HG03432 (cell line): ENCODE measurements around the gene LRRC47.

ENCODE experiments used
- ATAC-seq: cut with Tn5 transposase; IDR thresholded peaks from one replicate; pipeline ENCODE4 v1.9.1; 2021; ENCODE audit warnings: mild to moderate bottlenecking, moderate library complexity; ENCODE audit not compliant: unreplicated experiment

Gene LRRC47

DNA sequence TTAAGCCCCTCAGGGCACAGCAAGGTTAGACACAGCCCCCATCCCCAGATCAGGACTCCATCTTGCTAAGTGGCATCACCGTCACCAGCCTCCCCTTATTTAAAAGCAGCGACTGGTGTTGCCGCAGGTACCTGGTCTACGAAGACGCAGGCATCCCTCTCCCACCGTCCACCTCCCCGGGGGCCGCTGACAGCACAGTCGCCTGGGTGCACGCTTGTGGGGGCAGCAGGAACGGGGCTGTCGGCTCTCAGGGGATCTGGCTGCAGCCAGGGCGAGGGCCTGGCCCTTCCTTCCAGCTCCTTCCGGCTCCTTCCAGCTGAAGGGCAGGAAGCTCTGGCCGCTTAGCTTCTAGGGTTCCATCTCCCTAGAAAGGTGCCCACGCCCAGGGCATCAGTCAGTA, 61.7 kb downstream of the LRRC47 start:
- ATAC-seq = no peak

DNA sequence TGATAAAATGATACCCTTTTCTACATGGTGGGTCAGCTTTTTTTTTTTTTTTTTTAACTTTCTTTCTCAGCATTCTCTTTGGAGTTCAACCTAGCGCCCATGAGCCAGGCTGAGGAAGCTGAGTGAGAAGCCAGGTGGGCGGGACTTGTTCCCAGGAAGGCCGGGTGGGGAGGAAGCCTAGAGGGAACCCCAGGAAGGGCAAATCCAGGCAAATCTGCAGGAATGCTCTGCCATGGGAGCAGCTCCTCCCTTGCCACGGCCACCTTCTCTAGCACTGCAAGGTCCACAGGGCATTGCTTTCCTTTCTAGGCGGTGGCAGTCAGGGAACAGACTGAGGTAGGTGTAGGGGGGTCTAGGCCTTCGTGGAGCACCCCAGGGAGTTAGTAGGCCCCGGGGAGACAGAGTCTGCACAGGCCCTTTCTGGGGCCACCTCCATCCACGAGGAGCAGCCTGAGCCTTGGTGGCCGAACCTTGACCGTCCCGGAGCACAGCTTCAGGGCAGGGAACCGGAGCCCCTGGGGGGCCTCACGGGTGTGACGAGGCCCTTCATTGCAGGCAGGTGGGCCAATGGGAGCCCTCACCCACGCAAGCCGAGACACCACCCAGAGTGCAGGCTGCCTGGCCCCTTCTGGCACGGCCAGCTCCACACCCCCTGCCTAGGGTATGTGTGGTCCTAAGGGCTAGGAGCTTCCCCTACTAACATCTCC, 62.3 kb downstream of the LRRC47 start:
- ATAC-seq = no peak

DNA sequence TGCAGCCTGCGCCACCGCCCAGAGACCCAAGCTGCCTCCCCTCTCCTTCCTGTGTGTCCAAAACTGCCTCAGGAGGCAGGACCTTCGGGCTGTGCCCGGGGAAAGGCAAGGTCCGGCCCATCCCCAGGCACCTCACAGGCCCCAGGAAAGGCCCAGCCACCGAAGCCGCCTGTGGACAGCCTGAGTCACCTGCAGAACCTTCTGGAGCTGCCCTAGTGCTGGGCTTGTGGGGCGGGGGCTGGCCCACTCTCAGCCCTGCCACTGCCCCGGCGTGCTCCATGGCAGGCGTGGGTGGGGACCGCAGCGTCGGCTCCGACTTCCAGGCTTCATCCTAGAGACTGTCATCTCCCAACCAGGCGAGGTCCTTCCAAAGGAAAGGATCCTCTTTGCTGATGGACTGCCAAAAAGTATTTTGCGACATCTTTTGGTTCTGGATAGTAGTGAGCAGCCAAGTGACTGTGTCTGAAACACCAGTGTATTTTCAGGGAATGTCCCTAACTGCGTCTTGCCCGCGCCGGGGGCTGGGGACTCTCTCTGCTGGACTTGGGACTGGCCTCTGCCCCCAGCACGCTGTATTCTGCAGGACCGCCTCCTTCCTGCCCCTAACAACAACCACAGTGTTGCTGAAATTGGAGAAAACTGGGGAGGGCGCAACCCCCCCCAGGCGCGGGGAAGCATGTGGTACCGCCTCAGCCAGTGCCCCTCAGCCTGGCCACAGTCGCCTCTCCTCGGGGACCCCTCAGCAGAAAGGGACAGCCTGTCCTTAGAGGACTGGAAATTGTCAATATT, 63.0 kb downstream of the LRRC47 start:
- ATAC-seq = no peak

DNA sequence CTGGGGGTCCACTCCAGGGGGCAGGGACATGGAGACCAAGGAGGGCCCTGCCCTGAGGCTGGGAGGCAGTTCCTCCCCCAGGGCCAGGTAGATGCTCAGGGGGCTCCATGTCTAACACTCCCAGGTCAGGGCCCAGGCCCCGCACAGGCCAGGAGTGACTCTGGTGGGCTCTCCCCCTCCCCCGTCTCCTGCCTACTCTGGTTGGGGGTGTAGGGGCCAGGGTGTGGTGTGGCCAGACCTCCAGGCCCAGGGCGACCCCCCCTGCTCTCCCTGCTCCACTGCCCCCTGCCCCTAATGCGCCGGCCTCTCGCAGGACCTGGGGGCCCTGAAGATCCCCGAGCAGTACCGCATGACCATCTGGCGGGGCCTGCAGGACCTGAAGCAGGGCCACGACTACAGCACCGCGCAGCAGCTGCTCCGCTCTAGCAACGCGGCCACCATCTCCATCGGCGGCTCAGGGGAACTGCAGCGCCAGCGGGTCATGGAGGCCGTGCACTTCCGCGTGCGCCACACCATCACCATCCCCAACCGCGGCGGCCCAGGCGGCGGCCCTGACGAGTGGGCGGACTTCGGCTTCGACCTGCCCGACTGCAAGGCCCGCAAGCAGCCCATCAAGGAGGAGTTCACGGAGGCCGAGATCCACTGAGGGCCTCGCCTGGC, 63.7 kb downstream of the LRRC47 start:
- no peak for ATAC-seq

DNA sequence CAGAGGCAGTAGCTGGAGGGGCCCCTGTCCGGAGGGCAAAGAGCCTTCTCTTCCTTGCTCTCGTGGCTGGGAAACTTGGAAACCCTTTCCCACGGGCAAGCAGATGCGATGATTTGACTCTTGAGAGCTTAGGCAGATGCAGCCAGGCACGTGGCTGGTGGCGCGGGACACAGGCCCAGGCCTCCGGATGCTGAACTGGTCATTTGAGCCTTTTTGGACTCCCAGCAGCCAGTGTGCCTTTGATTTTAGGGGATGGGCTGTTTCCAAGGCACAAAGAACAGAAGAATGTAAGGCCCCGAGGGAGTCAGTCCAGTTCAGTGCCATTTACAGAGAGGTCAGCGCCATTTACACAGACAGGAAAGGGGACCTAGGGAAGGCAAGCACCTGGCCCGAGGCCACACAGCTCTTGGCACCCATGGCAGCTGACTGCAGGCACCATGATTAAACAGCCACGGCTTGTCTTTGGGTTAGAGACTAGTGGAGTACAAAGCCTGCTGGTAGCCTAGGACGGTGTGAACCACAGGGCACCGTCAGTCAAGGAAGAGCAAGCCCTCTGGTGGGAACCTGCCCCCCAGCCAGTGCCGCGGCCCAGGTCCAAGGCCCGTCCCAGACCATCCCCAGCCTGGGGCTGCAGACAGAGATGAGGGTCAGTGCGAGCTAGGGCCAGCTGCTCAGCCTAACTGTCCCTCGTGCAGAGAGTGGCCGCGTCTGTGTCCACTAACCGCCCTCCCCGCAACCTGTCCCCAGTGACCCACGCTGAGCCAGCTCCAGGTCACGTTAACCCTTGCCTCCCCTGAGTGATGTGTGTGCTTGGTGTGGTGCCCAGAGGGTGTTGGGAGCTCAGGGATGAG, 64.5 kb downstream of the LRRC47 start:
- no peak for ATAC-seq

DNA sequence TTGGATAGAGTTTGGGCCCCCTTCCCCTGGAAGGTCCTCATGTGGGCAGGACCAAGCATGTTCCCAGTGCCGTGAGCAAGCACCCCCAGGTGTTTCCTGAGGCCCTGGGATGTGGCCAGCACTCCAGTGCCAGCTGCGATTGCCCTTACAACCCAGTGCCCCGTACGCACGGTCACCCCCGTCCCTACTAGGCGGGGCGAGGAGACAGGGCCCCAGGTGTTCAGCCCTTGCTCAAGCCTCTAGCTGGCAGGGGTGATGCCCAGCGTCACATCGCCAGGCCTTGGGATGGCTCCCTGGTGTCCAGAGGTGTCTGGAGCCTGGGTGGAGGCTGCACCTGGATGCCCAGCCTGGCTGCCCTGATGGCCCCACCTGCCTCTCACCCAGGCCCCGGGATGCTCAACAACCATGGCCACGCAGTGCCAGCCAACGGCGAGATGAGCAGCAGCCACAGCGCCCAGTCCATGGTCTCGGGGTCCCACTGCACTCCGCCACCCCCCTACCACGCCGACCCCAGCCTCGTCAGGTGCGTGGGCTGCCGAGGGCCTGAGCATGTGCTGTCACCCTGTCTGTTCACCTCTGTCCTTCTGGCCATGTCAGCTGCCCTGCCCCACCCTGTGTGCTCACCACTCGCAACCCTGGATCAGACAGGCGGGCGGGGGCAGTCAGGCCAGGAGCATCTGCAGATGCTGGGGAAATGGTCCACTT, 65.6 kb downstream of the LRRC47 start:
- ATAC-seq = no peak

DNA sequence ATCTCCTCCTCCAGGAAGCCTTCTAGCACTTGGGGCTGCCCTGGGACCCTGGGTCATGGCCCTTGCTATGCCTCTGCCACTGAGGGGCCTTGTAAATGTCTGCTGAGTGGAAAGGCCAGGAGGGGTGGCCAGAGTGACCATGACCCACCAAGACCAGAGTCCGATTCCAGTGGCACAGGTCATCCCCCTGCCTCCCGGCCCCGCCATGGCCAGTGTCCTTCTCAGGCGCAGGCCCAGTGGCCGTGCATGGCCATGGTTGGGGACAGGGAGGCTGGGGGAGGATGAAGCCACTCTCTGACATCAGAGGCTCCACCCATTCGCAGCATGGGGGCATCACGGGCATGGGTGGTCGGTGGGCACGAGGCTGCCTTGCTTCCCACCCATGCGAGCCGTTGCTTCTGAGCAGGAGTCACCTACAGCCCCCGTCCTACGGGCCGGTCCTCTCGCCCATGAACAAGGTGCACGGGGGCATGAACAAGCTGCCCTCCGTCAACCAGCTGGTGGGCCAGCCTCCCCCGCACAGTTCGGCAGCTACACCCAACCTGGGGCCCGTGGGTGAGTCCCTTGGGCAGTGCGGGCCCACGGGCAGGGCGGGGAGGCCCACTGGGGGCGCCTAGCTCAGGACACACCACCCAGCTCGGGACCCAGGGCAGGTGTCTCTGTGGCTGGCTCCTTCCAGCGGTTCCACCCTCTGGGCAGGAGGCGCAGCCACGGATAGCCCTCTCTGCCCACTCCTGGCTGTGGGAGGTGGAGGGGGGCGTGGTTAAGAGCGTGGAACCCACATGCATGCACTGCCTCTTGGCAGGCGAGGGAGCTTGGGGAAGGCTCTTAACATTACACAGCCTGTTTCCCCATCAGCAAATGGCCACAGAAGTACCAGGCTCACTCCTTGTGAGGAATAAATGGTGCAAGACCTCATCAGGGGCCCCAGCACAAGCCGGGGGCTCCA, 66.4 kb downstream of the LRRC47 start:
- no peak for ATAC-seq
